Activated naive CD8-positive, alpha-beta T cell treated with anti-CD3 and anti-CD28 coated beads, Interleukin-2, amount 50 U/mL, for 24 hours (primary cell): ENCODE measurements around the gene MTFP1.

ENCODE experiments used
- ATAC-seq: fragments of 150-1000 bp; cut with Tn5 transposase; one replicate; pipeline ENCODE4 v1.10.0; 2021
- DNase-seq: peaks from one replicate; pipeline ENCODE4 v3.0.0; 2021
- H3K27ac Mint-ChIP-seq: one replicate; pipeline ENCODE4 v1.8.0; 2021; ENCODE audit warnings: mild to moderate bottlenecking, mixed read lengths
- H3K27me3 Mint-ChIP-seq: one replicate; pipeline ENCODE4 v1.8.0; 2021; ENCODE audit warnings: mixed read lengths
- H3K36me3 Mint-ChIP-seq: one replicate; pipeline ENCODE4 v1.8.0; 2021; ENCODE audit warnings: low read depth, mixed read lengths
- H3K4me1 Mint-ChIP-seq: one replicate; pipeline ENCODE4 v1.8.0; 2021; ENCODE audit warnings: mixed read lengths
- H3K4me3 Mint-ChIP-seq: one replicate; pipeline ENCODE4 v1.8.0; 2021; ENCODE audit warnings: mild to moderate bottlenecking, moderate library complexity, mixed read lengths
- H3K9me3 Mint-ChIP-seq: one replicate; pipeline ENCODE4 v1.8.0; 2021; ENCODE audit warnings: mixed read lengths

MTFP1 gene

DNA sequence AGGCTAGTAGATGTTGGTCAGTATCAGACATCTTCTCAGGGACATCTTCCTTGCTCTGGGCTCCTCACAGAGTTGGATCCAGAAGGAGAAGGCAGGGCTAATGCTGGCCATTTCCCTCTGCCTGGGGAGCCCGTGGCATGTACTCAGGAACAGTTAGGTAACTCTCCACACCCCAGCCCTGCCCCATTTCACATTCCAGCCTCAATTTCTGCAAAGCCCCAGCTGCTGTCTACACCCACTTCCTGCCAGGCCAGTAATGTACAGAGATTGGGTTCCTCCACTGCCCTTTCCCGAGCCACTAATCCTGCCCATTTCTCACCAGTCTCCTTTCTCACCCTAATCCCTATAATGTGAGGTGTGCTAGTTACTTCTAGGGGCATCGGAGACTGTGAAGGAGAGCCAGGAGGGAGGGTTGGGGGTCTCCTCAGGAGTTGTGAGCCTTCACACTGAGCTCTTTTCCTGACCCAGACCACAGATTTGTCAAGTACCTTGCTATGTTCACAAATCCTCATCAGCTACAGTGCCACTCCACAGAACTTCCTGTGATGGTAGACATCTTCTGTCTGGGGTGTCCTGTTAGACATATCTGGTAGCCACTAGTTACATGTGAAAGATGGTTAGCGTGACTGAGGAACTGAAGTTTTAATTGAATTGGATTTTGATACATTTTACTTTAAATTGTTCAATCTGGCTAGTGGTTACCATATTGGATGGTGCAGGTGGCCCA lies 47.6 kb downstream of the MTFP1 start:
- Mint-ChIP-seq H3K36me3 (no peaks in the 10 kb centered on the region), H3K4me3 (no peak overlapping the region), H3K27ac (no peak overlapping the region), H3K27me3 (peaks cover 18% of the 10 kb centered on the region), H3K4me1 (no peaks in the 10 kb centered on the region), H3K9me3 (no peaks in the 10 kb centered on the region)
- no peak for DNase-seq
- ATAC-seq, result no peak

GRCh38 chr22:30474121-30474520 lies 48.6 kb downstream of the MTFP1 start:
- Mint-ChIP-seq H3K9me3 (no peaks in the 10 kb centered on the region), H3K27me3 (peaks cover 14% of the 10 kb centered on the region), H3K27ac (no peak overlapping the region), H3K4me3 (no peak overlapping the region), H3K36me3 (no peaks in the 10 kb centered on the region), H3K4me1 (no peaks in the 10 kb centered on the region)
- ATAC-seq, result no peak
- DNase-seq, result no peak

DNA sequence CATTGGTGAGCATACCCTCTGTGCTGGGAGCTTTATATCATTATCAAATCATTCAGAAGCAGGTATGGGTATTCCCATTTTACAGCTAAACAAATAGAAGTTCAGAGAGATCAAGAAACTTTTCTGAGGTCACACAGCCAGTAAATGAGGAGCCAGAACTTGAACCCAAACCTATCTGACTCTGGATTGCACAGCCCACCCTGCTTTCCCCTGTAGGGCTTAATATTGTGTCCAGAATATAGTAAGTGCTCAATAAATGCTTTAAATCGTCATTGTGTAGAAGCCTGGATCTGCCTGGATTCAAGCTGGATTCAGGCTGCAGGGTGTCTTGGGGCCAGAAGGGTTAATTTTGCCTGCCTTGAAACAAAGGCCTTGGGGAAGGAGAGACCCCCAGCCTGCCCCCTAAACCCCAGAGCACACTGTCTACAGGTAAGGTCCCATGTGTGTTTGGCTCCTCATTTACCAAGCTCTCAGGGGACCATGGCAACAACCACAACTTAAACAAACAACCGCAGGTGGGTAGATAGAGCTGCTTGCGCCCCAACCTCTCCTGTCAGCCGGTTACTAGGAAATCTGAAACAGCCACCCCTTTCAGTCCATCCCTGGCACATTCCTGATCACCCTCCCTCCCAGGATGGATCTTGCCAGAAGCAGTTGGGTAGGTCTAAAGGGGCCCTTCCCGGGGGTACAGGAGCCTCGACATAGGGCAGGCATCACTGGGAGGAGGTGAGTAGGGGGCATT lies 49.3 kb downstream of the MTFP1 start:
- H3K4me3 Mint-ChIP-seq, result no peak overlapping the region
- no peaks in the 10 kb centered on the region for H3K36me3 Mint-ChIP-seq
- no peaks in the 10 kb centered on the region for H3K4me1 Mint-ChIP-seq
- H3K27me3 Mint-ChIP-seq, result peaks cover 13% of the 10 kb centered on the region
- DNase-seq (no peak), ATAC-seq (no peak)
- H3K27ac Mint-ChIP-seq, result no peak overlapping the region
- no peaks in the 10 kb centered on the region for H3K9me3 Mint-ChIP-seq
